ENCODE results near the gene SYT4. TPM values are rescaled to one million over a fixed set of nuclear protein-coding genes. Genes with fewer than 3 reads are reported as not detected.

The SYT4 gene
- total and polyA plus RNA-seq, 9 of the 15 experiments (the other 6 are each of a cell fraction or from before 2014, with no cell fraction given), result not detected

DNA sequence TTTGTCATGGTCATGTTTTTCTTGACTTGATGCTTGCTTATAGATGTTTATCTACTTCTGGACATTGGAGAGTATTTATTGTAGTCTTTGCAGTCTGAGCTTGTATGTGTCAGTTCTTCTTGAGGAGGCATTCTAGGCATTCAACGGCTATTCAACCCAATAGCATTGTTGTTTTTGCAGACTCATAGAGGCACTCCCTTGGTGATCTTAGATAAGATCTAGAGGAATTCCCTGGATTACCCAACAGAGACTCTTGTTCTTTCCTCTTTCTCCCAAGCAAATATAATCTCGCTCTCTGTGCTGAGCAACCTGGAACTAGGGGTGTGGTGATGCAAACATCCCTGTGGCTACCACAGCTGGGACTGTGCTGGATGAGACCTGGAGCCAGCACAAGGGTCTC is 40.4 kb downstream of the SYT4 start:
- ChIA-PET POLR2A (no interaction called here), CTCF (ENCODE audit: low intra/inter-chr PET ratio) (no interaction called here)
- no peak overlapping the region for H3K27ac ChIP-seq (ENCODE audit: extremely low read depth, low read depth, low read length)
- H3K36me3 ChIP-seq (ENCODE audit: control insufficient read depth, insufficient read depth, low read length), result no peaks in the 10 kb centered on the region
- FAIRE-seq, result no peak
- in situ Hi-C loops (cut with MboI), result no loop called here
- H4K20me1 ChIP-seq (replicated peaks; ENCODE audit: control insufficient read depth, insufficient read depth, low read length), result no peaks in the 10 kb centered on the region
- WGBS (ENCODE audit: insufficient coverage, low coverage, missing lambda C conversion rate), result 0% methylated on average over 2 of the region's 2 CpGs
- no peaks in the 10 kb centered on the region for H3K9me1 ChIP-seq (ENCODE audit: control insufficient read depth, insufficient read depth, low read length)
- DNase-seq (ENCODE audit: extremely low read depth in 1 of 4, low spot score in 3 of 4), result no peak
- H3K4me2 ChIP-seq (ENCODE audit: insufficient read depth, low read length), result no peak overlapping the region
- no peaks in the 10 kb centered on the region for H3K4me1 ChIP-seq (replicated peaks in 1 of 2; ENCODE audit: control insufficient read depth in 2 of 2, insufficient read depth in 2 of 2, low read length in 2 of 2)
- no peak for ATAC-seq
- no peak overlapping the region for H3K4me3 ChIP-seq
- TF ChIP-seq MYNN (IDR thresholded peaks at IDR 0.05), result no peak
- TF ChIP-seq MYNN (CRISPR knock-in tag; IDR thresholded peaks at IDR 0.05), result no peak
- no peak for TF ChIP-seq SLC30A9 (CRISPR knock-in tag; IDR thresholded peaks at IDR 0.05)
- no peak for TF ChIP-seq CBX2 (IDR thresholded peaks at IDR 0.05; ENCODE audit: insufficient read depth, low read length, poor library complexity, severe bottlenecking)
- H3K79me2 ChIP-seq (ENCODE audit: control insufficient read depth, insufficient read depth, low read length), result no peaks in the 10 kb centered on the region
- H2AFZ ChIP-seq (ENCODE audit: low read depth, low read length), result no peak overlapping the region
- intact Hi-C loops (cut with micrococcal nuclease), result no loop called here
- H3K9me3 ChIP-seq (replicated peaks; ENCODE audit: control insufficient read depth, insufficient read depth, low read depth, low read length), result no peaks in the 10 kb centered on the region
- BruUV-seq (replicated peaks), result no TSS peak
- no peak overlapping the region for H3K9ac ChIP-seq (ENCODE audit: insufficient read depth in 1 of 2, low read depth in 2 of 2, low read length in 2 of 2)
- H3K27me3 ChIP-seq (ENCODE audit: control insufficient read depth in 2 of 2, insufficient read depth in 2 of 2, low read length in 2 of 2), result no peaks in the 10 kb centered on the region

DNA sequence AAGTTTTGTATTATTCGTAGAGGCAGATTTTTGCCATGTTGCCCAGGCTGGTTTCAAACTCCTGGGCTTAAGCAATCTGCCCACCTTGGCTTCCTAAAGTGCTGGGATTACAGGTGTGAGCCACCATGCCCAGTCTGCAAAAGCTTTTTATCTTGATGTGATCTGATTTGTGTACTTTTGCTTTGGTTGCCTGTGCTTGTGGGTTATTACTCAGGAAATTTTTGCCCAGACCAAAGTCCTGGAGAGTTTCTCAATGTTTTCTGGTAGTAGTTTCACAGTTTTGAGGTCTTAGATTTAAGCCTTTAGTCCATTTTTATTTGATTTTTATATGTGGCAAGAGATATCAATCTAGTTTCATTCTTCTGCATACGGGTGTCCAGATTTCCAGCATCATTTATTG is 42.4 kb downstream of the SYT4 start:
- Histone ChIP-seq H4K20me1 (replicated peaks; ENCODE audit: control insufficient read depth, insufficient read depth, low read length) (no peaks in the 10 kb centered on the region), H3K36me3 (ENCODE audit: control insufficient read depth, insufficient read depth, low read length) (no peaks in the 10 kb centered on the region), H3K9me1 (ENCODE audit: control insufficient read depth, insufficient read depth, low read length) (no peaks in the 10 kb centered on the region), H3K4me3 (no peak overlapping the region), H3K4me2 (ENCODE audit: insufficient read depth, low read length) (no peak overlapping the region), H2AFZ (ENCODE audit: low read depth, low read length) (no peak overlapping the region), H3K4me1 (replicated peaks in 1 of 2; ENCODE audit: control insufficient read depth in 2 of 2, insufficient read depth in 2 of 2, low read length in 2 of 2) (no peaks in the 10 kb centered on the region), H3K27me3 (ENCODE audit: control insufficient read depth in 2 of 2, insufficient read depth in 2 of 2, low read length in 2 of 2) (no peaks in the 10 kb centered on the region), H3K27ac (ENCODE audit: extremely low read depth, low read depth, low read length) (no peak overlapping the region), H3K79me2 (ENCODE audit: control insufficient read depth, insufficient read depth, low read length) (no peaks in the 10 kb centered on the region), H3K9me3 (replicated peaks; ENCODE audit: control insufficient read depth, insufficient read depth, low read depth, low read length) (no peaks in the 10 kb centered on the region), H3K9ac (ENCODE audit: insufficient read depth in 1 of 2, low read depth in 2 of 2, low read length in 2 of 2) (no peak overlapping the region)
- WGBS (ENCODE audit: insufficient coverage, low coverage, missing lambda C conversion rate), result 0% methylated on average over 2 of the region's 2 CpGs
- in situ Hi-C loops (cut with MboI), result no loop called here
- BruUV-seq (replicated peaks), result no TSS peak
- DNase-seq (ENCODE audit: extremely low read depth in 1 of 4, low spot score in 3 of 4), result no peak
- CTCF ChIA-PET (ENCODE audit: low intra/inter-chr PET ratio), result no interaction called here
- POLR2A ChIA-PET, result no interaction called here
- TF ChIP-seq RB1 (IDR thresholded peaks at IDR 0.05; ENCODE audit: low read depth), result no peak
- TF ChIP-seq, protein P1, sequence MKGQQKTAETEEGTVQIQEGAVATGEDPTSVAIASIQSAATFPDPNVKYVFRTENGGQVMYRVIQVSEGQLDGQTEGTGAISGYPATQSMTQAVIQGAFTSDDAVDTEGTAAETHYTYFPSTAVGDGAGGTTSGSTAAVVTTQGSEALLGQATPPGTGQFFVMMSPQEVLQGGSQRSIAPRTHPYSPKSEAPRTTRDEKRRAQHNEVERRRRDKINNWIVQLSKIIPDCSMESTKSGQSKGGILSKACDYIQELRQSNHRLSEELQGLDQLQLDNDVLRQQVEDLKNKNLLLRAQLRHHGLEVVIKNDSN (CRISPR knock-in tag; IDR thresholded peaks at IDR 0.05), result no peak
- TF ChIP-seq, protein P2, sequence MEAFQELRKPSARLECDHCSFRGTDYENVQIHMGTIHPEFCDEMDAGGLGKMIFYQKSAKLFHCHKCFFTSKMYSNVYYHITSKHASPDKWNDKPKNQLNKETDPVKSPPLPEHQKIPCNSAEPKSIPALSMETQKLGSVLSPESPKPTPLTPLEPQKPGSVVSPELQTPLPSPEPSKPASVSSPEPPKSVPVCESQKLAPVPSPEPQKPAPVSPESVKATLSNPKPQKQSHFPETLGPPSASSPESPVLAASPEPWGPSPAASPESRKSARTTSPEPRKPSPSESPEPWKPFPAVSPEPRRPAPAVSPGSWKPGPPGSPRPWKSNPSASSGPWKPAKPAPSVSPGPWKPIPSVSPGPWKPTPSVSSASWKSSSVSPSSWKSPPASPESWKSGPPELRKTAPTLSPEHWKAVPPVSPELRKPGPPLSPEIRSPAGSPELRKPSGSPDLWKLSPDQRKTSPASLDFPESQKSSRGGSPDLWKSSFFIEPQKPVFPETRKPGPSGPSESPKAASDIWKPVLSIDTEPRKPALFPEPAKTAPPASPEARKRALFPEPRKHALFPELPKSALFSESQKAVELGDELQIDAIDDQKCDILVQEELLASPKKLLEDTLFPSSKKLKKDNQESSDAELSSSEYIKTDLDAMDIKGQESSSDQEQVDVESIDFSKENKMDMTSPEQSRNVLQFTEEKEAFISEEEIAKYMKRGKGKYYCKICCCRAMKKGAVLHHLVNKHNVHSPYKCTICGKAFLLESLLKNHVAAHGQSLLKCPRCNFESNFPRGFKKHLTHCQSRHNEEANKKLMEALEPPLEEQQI (IDR thresholded peaks at IDR 0.05), result no peak
- TF ChIP-seq SP1 (CRISPR knock-in tag; IDR thresholded peaks at IDR 0.05), result no peak
- no peak for FAIRE-seq
- intact Hi-C loops (cut with micrococcal nuclease), result no loop called here
- no peak for ATAC-seq
